ENCODE results near the gene CLDN12. TPM values are rescaled to one million over a fixed set of nuclear protein-coding genes. Genes with fewer than 3 reads are reported as not detected.
A peak's percentile ranks its signal among the peaks of the same experiment; 100 is the strongest.

The CLDN12 gene
- total RNA-seq, 2 donors from 2014 or later: 52.5 to 65.6 TPM

GRCh38 chr7:90453259-90453891 lies 50.1 kb downstream of the CLDN12 start:
- Histone ChIP-seq H3K4me1 (no peaks in the 10 kb centered on the region), H3K27ac (no peak overlapping the region), H3K9me3 (no peaks in the 10 kb centered on the region), H3K9ac (ENCODE audit: low read depth in 2 of 2, low read length in 2 of 2) (no peak overlapping the region), H3K27me3 (no peaks in the 10 kb centered on the region), H3K4me3 (no peak overlapping the region), H3K36me3 (no peaks in the 10 kb centered on the region)
- intact Hi-C loops (cut with DNase I): loop anchor here (5.0 to 10.0 kb wide), 2 partner anchors 174 to 241 kb away; no protein-coding TSS in a partner anchor
- no peak for DNase-seq
- TF ChIP-seq, protein P1, sequence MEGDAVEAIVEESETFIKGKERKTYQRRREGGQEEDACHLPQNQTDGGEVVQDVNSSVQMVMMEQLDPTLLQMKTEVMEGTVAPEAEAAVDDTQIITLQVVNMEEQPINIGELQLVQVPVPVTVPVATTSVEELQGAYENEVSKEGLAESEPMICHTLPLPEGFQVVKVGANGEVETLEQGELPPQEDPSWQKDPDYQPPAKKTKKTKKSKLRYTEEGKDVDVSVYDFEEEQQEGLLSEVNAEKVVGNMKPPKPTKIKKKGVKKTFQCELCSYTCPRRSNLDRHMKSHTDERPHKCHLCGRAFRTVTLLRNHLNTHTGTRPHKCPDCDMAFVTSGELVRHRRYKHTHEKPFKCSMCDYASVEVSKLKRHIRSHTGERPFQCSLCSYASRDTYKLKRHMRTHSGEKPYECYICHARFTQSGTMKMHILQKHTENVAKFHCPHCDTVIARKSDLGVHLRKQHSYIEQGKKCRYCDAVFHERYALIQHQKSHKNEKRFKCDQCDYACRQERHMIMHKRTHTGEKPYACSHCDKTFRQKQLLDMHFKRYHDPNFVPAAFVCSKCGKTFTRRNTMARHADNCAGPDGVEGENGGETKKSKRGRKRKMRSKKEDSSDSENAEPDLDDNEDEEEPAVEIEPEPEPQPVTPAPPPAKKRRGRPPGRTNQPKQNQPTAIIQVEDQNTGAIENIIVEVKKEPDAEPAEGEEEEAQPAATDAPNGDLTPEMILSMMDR (IDR thresholded peaks at IDR 0.05): no peak

DNA sequence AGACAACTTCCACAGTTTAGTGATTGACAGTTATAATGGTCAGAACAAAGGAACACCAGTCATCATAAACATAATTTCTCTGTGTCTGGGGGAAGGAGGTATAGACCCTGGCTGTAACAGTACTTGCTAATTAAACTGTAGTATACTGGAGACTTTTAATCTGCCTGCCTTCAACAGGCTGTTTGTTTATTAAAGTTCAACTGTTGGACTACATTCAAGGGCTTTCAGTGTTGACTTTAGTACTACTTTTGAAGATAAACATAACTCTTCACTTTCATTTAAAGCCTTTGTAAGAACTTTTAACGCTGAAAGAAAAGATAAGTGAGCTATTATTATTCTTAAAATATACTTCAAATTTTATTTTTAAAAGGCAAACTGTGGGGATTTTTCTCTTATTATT lies 50.7 kb downstream of the CLDN12 start:
- DNase-seq: no peak
- no peaks in the 10 kb centered on the region for H3K27me3 ChIP-seq
- H3K9ac ChIP-seq (ENCODE audit: low read depth in 2 of 2, low read length in 2 of 2): no peak overlapping the region
- H3K4me3 ChIP-seq: no peak overlapping the region
- H3K36me3 ChIP-seq: no peaks in the 10 kb centered on the region
- intact Hi-C loops (cut with DNase I): loop anchor here (5.0 to 10.0 kb wide), 2 partner anchors 173 to 241 kb away; no protein-coding TSS in a partner anchor
- H3K9me3 ChIP-seq: no peaks in the 10 kb centered on the region
- H3K4me1 ChIP-seq: no peaks in the 10 kb centered on the region
- no peak overlapping the region for H3K27ac ChIP-seq
- TF ChIP-seq, protein P1 (IDR thresholded peaks at IDR 0.05): no peak

GRCh38 chr7:90455163-90456030 lies 52.1 kb downstream of the CLDN12 start:
- no peak overlapping the region for H3K27ac ChIP-seq
- H3K27me3 ChIP-seq: no peaks in the 10 kb centered on the region
- no peak overlapping the region for H3K9ac ChIP-seq (ENCODE audit: low read depth in 2 of 2, low read length in 2 of 2)
- TF ChIP-seq, protein P1 (IDR thresholded peaks at IDR 0.05): peak; percentile 64
- no peaks in the 10 kb centered on the region for H3K36me3 ChIP-seq
- DNase-seq: peak; percentile 33
- no peaks in the 10 kb centered on the region for H3K9me3 ChIP-seq
- H3K4me3 ChIP-seq: no peak overlapping the region
- no peaks in the 10 kb centered on the region for H3K4me1 ChIP-seq
- intact Hi-C loops (cut with DNase I): loop anchor here (5.0 to 10.0 kb wide), 3 partner anchors 62 to 582 kb away; no protein-coding TSS in a partner anchor

DNA sequence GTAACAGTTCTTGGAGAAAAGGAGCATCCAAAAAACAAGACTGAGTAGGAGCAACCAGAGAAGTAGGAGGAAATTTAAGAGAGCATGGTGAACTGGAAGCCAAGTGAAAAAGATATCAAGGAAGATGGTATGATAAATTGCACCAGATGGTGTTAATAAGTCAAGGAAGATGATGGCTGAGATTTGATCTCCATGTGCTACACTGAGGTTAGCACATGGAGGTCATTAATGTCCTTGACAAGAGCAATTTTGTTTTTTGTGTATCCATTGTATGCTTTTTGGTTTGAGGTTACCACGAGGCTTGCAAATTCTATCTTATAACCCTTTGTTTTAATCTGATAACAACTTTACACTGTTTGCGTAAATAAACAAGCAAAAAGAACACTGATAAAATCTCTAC lies 54.8 kb downstream of the CLDN12 start:
- H3K4me3 ChIP-seq: no peak overlapping the region
- H3K27me3 ChIP-seq: no peaks in the 10 kb centered on the region
- H3K4me1 ChIP-seq: no peaks in the 10 kb centered on the region
- H3K36me3 ChIP-seq: no peaks in the 10 kb centered on the region
- H3K27ac ChIP-seq: no peak overlapping the region
- TF ChIP-seq, protein P1 (IDR thresholded peaks at IDR 0.05): no peak
- no peak overlapping the region for H3K9ac ChIP-seq (ENCODE audit: low read depth in 2 of 2, low read length in 2 of 2)
- intact Hi-C loops (cut with DNase I): loop anchor here (5.0 to 10.0 kb wide), 3 partner anchors 59 to 579 kb away; no protein-coding TSS in a partner anchor
- no peaks in the 10 kb centered on the region for H3K9me3 ChIP-seq
- DNase-seq: no peak

- Histone ChIP-seq H3K9ac (ENCODE audit: low read depth in 2 of 2, low read length in 2 of 2) (no peak overlapping the region), H3K36me3 (no peaks in the 10 kb centered on the region), H3K4me1 (no peaks in the 10 kb centered on the region), H3K9me3 (no peaks in the 10 kb centered on the region), H3K27ac (no peak overlapping the region), H3K4me3 (no peak overlapping the region), H3K27me3 (no peaks in the 10 kb centered on the region)
- intact Hi-C loops (cut with DNase I): loop anchor here (5.0 to 10.0 kb wide), 3 partner anchors 57 to 577 kb away; no protein-coding TSS in a partner anchor
- TF ChIP-seq, protein P1 (IDR thresholded peaks at IDR 0.05): no peak
- DNase-seq: no peak
These were observed 56.6 kb downstream of the CLDN12 start for GRCh38 chr7:90459888-90460287.
